Body of pancreas (tissue), 4 donors: ENCODE results near the gene GPATCH2. TPM values are rescaled to one million over a fixed set of nuclear protein-coding genes. Genes with fewer than 3 reads are reported as not detected.
"Not testable (repeated sequence)": the region's sequence is repeated elsewhere in the genome, so short reads cannot be mapped to it uniquely, and the experiment has no call there.

Source experiments
- ATAC-seq: fragments of 150-250 bp; one replicate; pipeline ENCODE4 v1.9.1; 2016
- DNase-seq, 4 donors: peaks; one replicate each; pipeline ENCODE4 v3.0.0-alpha.2; 2019
- H3K27ac ChIP-seq, 4 donors: fragments of 200-600 bp; sonication (generic); 1 replicate in 3 of 4; 2 replicates in 1 of 4; pipeline versions ENCODE4 v1.5.1 to v1.6.1; 2016 to 2019; ENCODE audit warnings: mild to moderate bottlenecking in 1 of 4, mixed read lengths in 1 of 4, moderate library complexity in 1 of 4
- H3K27me3 ChIP-seq, 2 donors: fragments of 200-600 bp; sonication (generic); one replicate each; pipeline ENCODE4 v1.6.0; 2016; ENCODE audit warnings: mild to moderate bottlenecking in 1 of 2
- H3K36me3 ChIP-seq, 2 donors: fragments of 200-600 bp; sonication (generic); replicated peaks in 1 of 2; 2 replicates each; pipeline ENCODE4 v1.5.1; 2016; ENCODE audit warnings: low read depth in 2 of 2; ENCODE audit not compliant: insufficient read depth in 1 of 2
- H3K4me1 ChIP-seq: fragments of 200-600 bp; sonication (generic); one replicate; pipeline ENCODE4 v1.6.0; 2016
- H3K4me3 ChIP-seq, 2 donors: fragments of 200-600 bp; sonication (generic); 1 replicate in 1 of 2; 2 replicates in 1 of 2; pipeline ENCODE4 v1.5.1; 2016 to 2019
- H3K9me3 ChIP-seq, 3 donors: fragments of 200-600 bp; sonication (generic); 1 replicate in 2 of 3; 2 replicates in 1 of 3; pipeline ENCODE4 v1.5.1; 2016
- CTCF ChIP-seq, 7 experiments: fragments of 450-650 bp in 4 of 7; fragments of 200-600 bp in 3 of 7; sonication (generic) in 3 of 7; IDR thresholded peaks; one replicate each; pipeline ENCODE4 v1.5.1; 2016 to 2019; ENCODE audit warnings: antibody characterized with exemption in 7 of 7
- POLR2A ChIP-seq, 3 donors: fragments of 450-650 bp; IDR thresholded peaks; one replicate each; pipeline ENCODE4 v1.6.1; 2016; ENCODE audit warnings: antibody characterized with exemption in 3 of 3, mild to moderate bottlenecking in 2 of 3
- WGBS, 2 donors: methylation state at CpG; one replicate each; pipeline ENCODE4 v1.1.5; 2017; 5-methylcytosine and 5-hydroxymethylcytosine counted together
- intact Hi-C: fragments of 100-400 bp; cut with DNase I; formaldehyde crosslinking; loops from one replicate; pipeline ENCODE4 v1.15.1; 2023
- total RNA-seq, 2 donors: library from RNA; depleted of rRNA; stranded (reverse); fragments of >200 nt; gene quantifications; one replicate each; pipeline ENCODE4 v1.1.0, GENCODE V29; 2016

The GPATCH2 gene
- total RNA-seq, 2 donors from 2014 or later, result 9.6 to 32.0 TPM

- Histone ChIP-seq H3K27ac (no peak overlapping the region), H3K9me3 (no peaks in the 10 kb centered on the region), H3K27me3 (no peaks in the 10 kb centered on the region), H3K36me3 (no peaks in the 10 kb centered on the region), H3K4me1 (no peaks in the 10 kb centered on the region), H3K4me3 (no peak overlapping the region)
- ATAC-seq (no peak), DNase-seq (no peak)
- WGBS, 2 donors, result 65 to 68% methylated on average over 9 of the region's 9 CpGs
- intact Hi-C loops, result no loop called here
- TF ChIP-seq POLR2A (IDR thresholded peaks at IDR 0.05) (no peak), CTCF (IDR thresholded peaks at IDR 0.05) (no peak)
These were observed 242.3 kb downstream of the GPATCH2 start for GRCh38 chr1:217388522-217389065.

GRCh38 chr1:217381773-217382172 lies 249.1 kb downstream of the GPATCH2 start:
- H3K36me3 ChIP-seq, DNase-seq, intact Hi-C loops, H3K4me3 ChIP-seq, H3K4me1 ChIP-seq, H3K27me3 ChIP-seq, H3K9me3 ChIP-seq, H3K27ac ChIP-seq, ATAC-seq: not testable (repeated sequence)
- 14 to 22% methylated on average over 2 of the region's 2 CpGs for WGBS, 2 donors

GRCh38 chr1:217379804-217380203 lies 251.1 kb downstream of the GPATCH2 start:
- H3K36me3 ChIP-seq, intact Hi-C loops, ATAC-seq, DNase-seq, H3K27me3 ChIP-seq, H3K9me3 ChIP-seq, H3K4me1 ChIP-seq, H3K4me3 ChIP-seq, H3K27ac ChIP-seq: not testable (repeated sequence)
- 42 to 52% methylated on average over 5 of the region's 5 CpGs for WGBS, 2 donors

- Histone ChIP-seq H3K9me3 (no peaks in the 10 kb centered on the region), H3K27ac (no peak overlapping the region), H3K4me1 (no peaks in the 10 kb centered on the region), H3K4me3 (no peak overlapping the region), H3K36me3 (no peaks in the 10 kb centered on the region), H3K27me3 (no peaks in the 10 kb centered on the region)
- ATAC-seq (no peak), DNase-seq (no peak)
- TF ChIP-seq POLR2A (IDR thresholded peaks at IDR 0.05) (no peak), CTCF (IDR thresholded peaks at IDR 0.05) (no peak)
- intact Hi-C loops, result no loop called here
- 68 to 71% methylated on average over 5 of the region's 5 CpGs for WGBS, 2 donors
These were observed 251.6 kb downstream of the GPATCH2 start for GRCh38 chr1:217379336-217379735.

Other genes starting within 250 kb of the GPATCH2 start
- gene SPATA17, start 254 bp upstream of the GPATCH2 start, total RNA-seq, result 1 to 10 TPM in 1 of 2 donors, under 1 TPM in 1; 0.52 to 2.6 TPM